OCI-LY7 (cell line): ENCODE measurements around the gene PIGC. TPM values are rescaled to one million over a fixed set of nuclear protein-coding genes. Genes with fewer than 3 reads are reported as not detected.

Experiments
- BruUV-seq: library from RNA; stranded (reverse); fragments of 400-500 nt; replicated peaks from 2 replicates; lab custom pipeline; 2021; lab: Mats Ljungman, UMichigan
- CTCF ChIA-PET: fragments of 300-600 bp; sonication (Branson Sonifier 250); formaldehyde crosslinking; loops from one replicate; lab custom pipeline; 2022; ENCODE audit warnings: antibody characterized with exemption; ENCODE audit not compliant: unreplicated experiment; lab: Charles Lee
- POLR2A ChIA-PET: fragments of 300-600 bp; sonication (Branson Sonifier 250); formaldehyde crosslinking; loops from one replicate; lab custom pipeline; 2022; ENCODE audit warnings: antibody characterized with exemption; lab: Charles Lee
- DNase-seq: peaks from one replicate; pipeline ENCODE4 v3.0.0-alpha.2; 2015; ENCODE audit warnings: low spot score
- H2AFZ ChIP-seq: fragments of 200-600 bp; sonication (generic), shearing (Covaris generic); 2 replicates; pipeline ENCODE4 v1.6.1; 2014; ENCODE audit warnings: mild to moderate bottlenecking, antibody characterized with exemption, low read length, moderate library complexity
- H3K27ac ChIP-seq: fragments of 200-600 bp; sonication (generic); 2 replicates; pipeline ENCODE4 v1.5.1; 2014; ENCODE audit warnings: mixed run types, low read depth, mild to moderate bottlenecking, moderate library complexity, low read length, inconsistent platforms; ENCODE audit not compliant: poor library complexity, severe bottlenecking
- H3K36me3 ChIP-seq: fragments of 200-600 bp; sonication (generic); 2 replicates; pipeline ENCODE4 v1.6.1; 2014; ENCODE audit warnings: mild to moderate bottlenecking, antibody characterized with exemption, low read length, moderate library complexity, mixed read lengths; ENCODE audit not compliant: insufficient read depth
- H3K4me1 ChIP-seq: fragments of 200-600 bp; sonication (generic); 2 replicates; pipeline ENCODE4 v1.5.1; 2014; ENCODE audit warnings: mild to moderate bottlenecking, low read length; ENCODE audit not compliant: insufficient read depth, poor library complexity, severe bottlenecking
- H3K4me2 ChIP-seq: fragments of 200-600 bp; sonication (generic); 2 replicates; pipeline ENCODE4 v1.6.1; 2014; ENCODE audit warnings: mild to moderate bottlenecking, low read length
- H3K4me3 ChIP-seq: fragments of 200-600 bp; sonication (generic); 2 replicates; pipeline ENCODE4 v1.5.1; 2014; ENCODE audit warnings: mild to moderate bottlenecking, low read depth, low read length; ENCODE audit not compliant: poor library complexity, severe bottlenecking
- H3K79me2 ChIP-seq: fragments of 200-600 bp; sonication (generic); 2 replicates; pipeline ENCODE4 v1.6.1; 2016; ENCODE audit warnings: low read depth, mild to moderate bottlenecking, low read length, moderate library complexity, mixed read lengths; ENCODE audit not compliant: insufficient read depth
- H3K9me2 ChIP-seq: fragments of 200-600 bp; sonication (generic); 2 replicates; pipeline ENCODE4 v1.6.1; 2016; ENCODE audit warnings: mild to moderate bottlenecking, low read length, mixed read lengths; ENCODE audit not compliant: insufficient read depth
- H3K9me3 ChIP-seq: fragments of 200-600 bp; sonication (generic); 2 replicates; pipeline ENCODE4 v1.6.1; 2014; ENCODE audit warnings: mild to moderate bottlenecking, mixed run types, low read length, mixed read lengths
- H4K20me1 ChIP-seq: fragments of 200-600 bp; sonication (generic); 2 replicates; pipeline ENCODE4 v1.6.1; 2014; ENCODE audit warnings: mild to moderate bottlenecking, antibody characterized with exemption, low read length, moderate library complexity, mixed read lengths; ENCODE audit not compliant: insufficient read depth
- EZH2phosphoT487 ChIP-seq: fragments of 200-600 bp; sonication (generic); IDR thresholded peaks from 2 replicates; pipeline ENCODE4 v1.6.1; 2018; ENCODE audit warnings: low read depth, borderline replicate concordance, mild to moderate bottlenecking, mixed run types, antibody characterized with exemption, low read length, moderate library complexity, mixed read lengths
- intact Hi-C: fragments of 100-400 bp; cut with micrococcal nuclease; formaldehyde crosslinking; loops from one replicate; pipeline ENCODE4 v1.10.0; 2022; ENCODE audit not compliant: unreplicated experiment
- total RNA-seq, 2 experiments: library from RNA; depleted of rRNA in 1 of 2; stranded (reverse); fragments of >200 nt in 1 of 2; shearing (Covaris generic) in 1 of 2; gene quantifications; 2 replicates each; pipeline ENCODE4 v1.2.3, GENCODE V29; 2014 to 2022
- TF ChIP-seq, protein P1 (sequence below): fragments of 200-600 bp; sonication (generic); conservative IDR thresholded peaks from 2 replicates; pipeline ENCODE4 v1.5.1; 2014; ENCODE audit warnings: mild to moderate bottlenecking, antibody characterized with exemption, low read length, moderate library complexity, mixed read lengths

The PIGC gene
- total RNA-seq, 2 experiments from 2014 or later, result 15.4 to 18.4 TPM

DNA sequence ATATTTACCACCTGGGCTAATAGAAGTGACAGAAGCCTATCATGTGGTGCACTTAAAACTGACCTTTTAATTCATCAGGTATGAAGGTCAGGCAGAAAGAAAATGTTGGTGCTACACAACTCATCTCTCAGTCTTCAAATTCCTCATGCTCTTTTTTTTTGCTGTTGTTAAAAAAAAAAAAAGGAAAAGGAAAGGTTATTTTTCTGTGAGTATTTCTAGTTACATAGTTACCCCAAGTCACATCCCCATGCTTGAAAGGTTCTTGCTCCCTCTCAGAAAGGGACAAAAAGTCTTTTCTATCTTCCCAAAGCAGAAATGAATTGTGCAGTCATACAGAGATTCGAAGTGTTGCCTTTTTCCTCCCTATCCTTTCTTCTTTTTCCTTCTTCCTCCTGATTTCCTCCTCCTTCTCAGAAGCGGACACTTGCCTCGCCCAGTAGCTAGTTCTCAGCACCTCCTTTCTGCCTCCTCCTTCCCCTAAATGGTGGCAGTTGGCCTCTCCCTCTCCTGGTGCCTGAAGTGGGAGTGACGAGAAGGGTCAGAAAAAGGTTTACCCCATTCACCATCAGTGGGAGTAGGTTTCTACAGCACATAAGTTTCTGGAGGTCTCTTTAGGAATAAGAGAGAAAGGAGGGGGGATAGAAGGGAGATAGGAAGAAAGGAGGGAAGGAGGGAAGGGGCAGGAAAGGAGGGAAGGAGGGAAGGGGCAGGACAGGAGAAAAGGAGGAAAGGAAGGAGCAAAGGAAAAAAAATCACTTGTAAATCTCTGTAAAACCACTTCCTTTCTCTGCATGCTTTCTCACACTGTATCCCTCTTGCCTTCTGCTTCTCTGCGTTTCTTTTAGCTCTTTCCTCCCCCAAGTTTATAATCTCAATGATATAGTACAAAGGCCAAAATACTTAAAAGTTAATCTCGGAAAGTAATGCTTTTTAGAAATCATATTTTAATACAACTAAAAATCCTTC is 43.8 kb downstream of the PIGC start:
- CTCF ChIA-PET, result no interaction called here
- no peak overlapping the region for H3K27ac ChIP-seq
- no peaks in the 10 kb centered on the region for H4K20me1 ChIP-seq
- no peak overlapping the region for H3K4me3 ChIP-seq
- H3K36me3 ChIP-seq, result no peaks in the 10 kb centered on the region
- H3K4me1 ChIP-seq, result peaks cover 6% of the 10 kb centered on the region
- POLR2A ChIA-PET, result interaction anchor here (0.6 to 1.5 kb wide), 5 partner anchors 19 to 262 kb away, joined by 3 to 4 read pairs (median 3); no protein-coding TSS in a partner anchor
- intact Hi-C loops, result loop anchor here (1.0 to 5.0 kb wide), 5 partner anchors 41 to 398 kb away; no protein-coding TSS in a partner anchor
- no peaks in the 10 kb centered on the region for H3K9me3 ChIP-seq
- no peak for DNase-seq
- peak overlapping the region; percentile 82; the same call in 1 of the 2 replicates for H2AFZ ChIP-seq
- no peak overlapping the region for H3K4me2 ChIP-seq
- no peaks in the 10 kb centered on the region for H3K79me2 ChIP-seq
- no TSS peak for BruUV-seq
- H3K9me2 ChIP-seq, result no peaks in the 10 kb centered on the region
- TF ChIP-seq, protein P1, sequence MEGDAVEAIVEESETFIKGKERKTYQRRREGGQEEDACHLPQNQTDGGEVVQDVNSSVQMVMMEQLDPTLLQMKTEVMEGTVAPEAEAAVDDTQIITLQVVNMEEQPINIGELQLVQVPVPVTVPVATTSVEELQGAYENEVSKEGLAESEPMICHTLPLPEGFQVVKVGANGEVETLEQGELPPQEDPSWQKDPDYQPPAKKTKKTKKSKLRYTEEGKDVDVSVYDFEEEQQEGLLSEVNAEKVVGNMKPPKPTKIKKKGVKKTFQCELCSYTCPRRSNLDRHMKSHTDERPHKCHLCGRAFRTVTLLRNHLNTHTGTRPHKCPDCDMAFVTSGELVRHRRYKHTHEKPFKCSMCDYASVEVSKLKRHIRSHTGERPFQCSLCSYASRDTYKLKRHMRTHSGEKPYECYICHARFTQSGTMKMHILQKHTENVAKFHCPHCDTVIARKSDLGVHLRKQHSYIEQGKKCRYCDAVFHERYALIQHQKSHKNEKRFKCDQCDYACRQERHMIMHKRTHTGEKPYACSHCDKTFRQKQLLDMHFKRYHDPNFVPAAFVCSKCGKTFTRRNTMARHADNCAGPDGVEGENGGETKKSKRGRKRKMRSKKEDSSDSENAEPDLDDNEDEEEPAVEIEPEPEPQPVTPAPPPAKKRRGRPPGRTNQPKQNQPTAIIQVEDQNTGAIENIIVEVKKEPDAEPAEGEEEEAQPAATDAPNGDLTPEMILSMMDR, result peak; percentile 28; the same call in 1 of the 2 replicates
- no peak for TF ChIP-seq EZH2phosphoT487

DNA sequence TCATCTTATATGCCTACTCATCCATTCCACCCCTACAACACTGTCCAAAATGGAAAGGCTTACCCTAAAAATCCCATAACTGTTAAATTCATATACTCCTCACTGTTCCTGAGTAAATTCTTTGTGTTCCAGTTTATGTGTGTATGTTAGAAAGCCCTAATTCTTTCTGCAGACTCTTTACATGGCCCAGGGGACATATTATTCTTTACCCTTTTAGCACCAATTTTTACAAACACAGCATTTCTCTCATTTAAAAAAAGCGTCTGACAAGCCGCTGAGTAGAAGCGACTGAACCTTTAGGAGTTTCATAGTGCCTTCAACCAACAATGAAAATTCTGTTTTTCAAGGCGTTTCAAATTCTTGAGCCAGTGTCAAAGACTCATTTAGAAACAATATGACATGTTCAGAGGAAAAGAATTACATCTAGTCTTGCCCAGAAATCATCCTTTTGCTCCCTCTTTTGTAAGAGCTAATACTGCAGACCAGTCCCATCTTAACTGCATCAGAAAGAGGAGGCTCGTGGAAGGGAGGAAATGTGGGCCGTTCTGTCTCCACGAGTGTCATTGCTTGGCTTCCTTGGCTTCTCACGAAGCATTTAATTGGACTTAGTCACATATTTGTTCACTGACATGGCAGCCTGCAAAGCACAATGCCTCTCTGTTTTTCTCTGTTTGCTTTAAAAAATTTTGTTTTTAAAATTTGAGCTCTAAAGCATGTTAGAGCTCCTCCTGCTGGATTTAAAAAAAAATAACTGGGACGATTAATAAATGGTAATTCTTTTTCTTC is 44.7 kb downstream of the PIGC start:
- BruUV-seq, result no TSS peak
- peak overlapping the region; percentile 61 for H3K4me2 ChIP-seq
- peaks cover 13% of the 10 kb centered on the region for H3K4me1 ChIP-seq

More for the DNA sequence above, 44.7 kb downstream of the PIGC start:
- ChIA-PET CTCF (interaction anchor here (0.6 kb wide), 1 partner anchor 129 kb away, joined by 3 read pairs; no protein-coding TSS in a partner anchor), POLR2A (interaction anchor here (0.6 to 2.5 kb wide), 4 partner anchors 18 to 262 kb away, joined by 3 to 5 read pairs (median 4); no protein-coding TSS in a partner anchor)
- H2AFZ ChIP-seq, result peak overlapping the region; percentile 82
- no peaks in the 10 kb centered on the region for H4K20me1 ChIP-seq
- H3K36me3 ChIP-seq, result no peaks in the 10 kb centered on the region
- TF ChIP-seq EZH2phosphoT487, result no peak
- TF ChIP-seq, protein P1, result peak; percentile 90
- intact Hi-C loops, result loop anchor here (1.0 to 5.0 kb wide), 5 partner anchors 40 to 397 kb away; no protein-coding TSS in a partner anchor
- no peak overlapping the region for H3K27ac ChIP-seq
- peak overlapping the region; percentile 42 for H3K4me3 ChIP-seq
- H3K79me2 ChIP-seq, result no peaks in the 10 kb centered on the region
- H3K9me2 ChIP-seq, result no peaks in the 10 kb centered on the region
- DNase-seq, result peak; percentile 48
- H3K9me3 ChIP-seq, result no peaks in the 10 kb centered on the region
